OCI-LY7 (cell line): ENCODE measurements around the gene CRAMP1. TPM values are rescaled to one million over a fixed set of nuclear protein-coding genes. Genes with fewer than 3 reads are reported as not detected.
A peak's percentile ranks its signal among the peaks of the same experiment; 100 is the strongest.

Source experiments
- BruUV-seq: library from RNA; stranded (reverse); fragments of 400-500 nt; replicated peaks from 2 replicates; lab custom pipeline; 2021; lab: Mats Ljungman, UMichigan
- CTCF ChIA-PET: fragments of 300-600 bp; sonication (Branson Sonifier 250); formaldehyde crosslinking; loops from one replicate; lab custom pipeline; 2022; ENCODE audit warnings: antibody characterized with exemption; ENCODE audit not compliant: unreplicated experiment; lab: Charles Lee
- POLR2A ChIA-PET: fragments of 300-600 bp; sonication (Branson Sonifier 250); formaldehyde crosslinking; loops from one replicate; lab custom pipeline; 2022; ENCODE audit warnings: antibody characterized with exemption; lab: Charles Lee
- DNase-seq: peaks from one replicate; pipeline ENCODE4 v3.0.0-alpha.2; 2015; ENCODE audit warnings: low spot score
- H2AFZ ChIP-seq: fragments of 200-600 bp; sonication (generic), shearing (Covaris generic); 2 replicates; pipeline ENCODE4 v1.6.1; 2014; ENCODE audit warnings: mild to moderate bottlenecking, antibody characterized with exemption, low read length, moderate library complexity
- H3K27ac ChIP-seq: fragments of 200-600 bp; sonication (generic); 2 replicates; pipeline ENCODE4 v1.5.1; 2014; ENCODE audit warnings: mixed run types, low read depth, mild to moderate bottlenecking, moderate library complexity, low read length, inconsistent platforms; ENCODE audit not compliant: poor library complexity, severe bottlenecking
- H3K36me3 ChIP-seq: fragments of 200-600 bp; sonication (generic); 2 replicates; pipeline ENCODE4 v1.6.1; 2014; ENCODE audit warnings: mild to moderate bottlenecking, antibody characterized with exemption, low read length, moderate library complexity, mixed read lengths; ENCODE audit not compliant: insufficient read depth
- H3K4me1 ChIP-seq: fragments of 200-600 bp; sonication (generic); 2 replicates; pipeline ENCODE4 v1.5.1; 2014; ENCODE audit warnings: mild to moderate bottlenecking, low read length; ENCODE audit not compliant: insufficient read depth, poor library complexity, severe bottlenecking
- H3K4me2 ChIP-seq: fragments of 200-600 bp; sonication (generic); 2 replicates; pipeline ENCODE4 v1.6.1; 2014; ENCODE audit warnings: mild to moderate bottlenecking, low read length
- H3K4me3 ChIP-seq: fragments of 200-600 bp; sonication (generic); 2 replicates; pipeline ENCODE4 v1.5.1; 2014; ENCODE audit warnings: mild to moderate bottlenecking, low read depth, low read length; ENCODE audit not compliant: poor library complexity, severe bottlenecking
- H3K79me2 ChIP-seq: fragments of 200-600 bp; sonication (generic); 2 replicates; pipeline ENCODE4 v1.6.1; 2016; ENCODE audit warnings: low read depth, mild to moderate bottlenecking, low read length, moderate library complexity, mixed read lengths; ENCODE audit not compliant: insufficient read depth
- H3K9me2 ChIP-seq: fragments of 200-600 bp; sonication (generic); 2 replicates; pipeline ENCODE4 v1.6.1; 2016; ENCODE audit warnings: mild to moderate bottlenecking, low read length, mixed read lengths; ENCODE audit not compliant: insufficient read depth
- H3K9me3 ChIP-seq: fragments of 200-600 bp; sonication (generic); 2 replicates; pipeline ENCODE4 v1.6.1; 2014; ENCODE audit warnings: mild to moderate bottlenecking, mixed run types, low read length, mixed read lengths
- H4K20me1 ChIP-seq: fragments of 200-600 bp; sonication (generic); 2 replicates; pipeline ENCODE4 v1.6.1; 2014; ENCODE audit warnings: mild to moderate bottlenecking, antibody characterized with exemption, low read length, moderate library complexity, mixed read lengths; ENCODE audit not compliant: insufficient read depth
- CTCF ChIP-seq: fragments of 200-600 bp; sonication (generic); conservative IDR thresholded peaks from 2 replicates; pipeline ENCODE4 v1.5.1; 2014; ENCODE audit warnings: mild to moderate bottlenecking, antibody characterized with exemption, low read length, moderate library complexity, mixed read lengths
- EZH2phosphoT487 ChIP-seq: fragments of 200-600 bp; sonication (generic); IDR thresholded peaks from 2 replicates; pipeline ENCODE4 v1.6.1; 2018; ENCODE audit warnings: low read depth, borderline replicate concordance, mild to moderate bottlenecking, mixed run types, antibody characterized with exemption, low read length, moderate library complexity, mixed read lengths
- intact Hi-C: fragments of 100-400 bp; cut with micrococcal nuclease; formaldehyde crosslinking; loops from one replicate; pipeline ENCODE4 v1.10.0; 2022; ENCODE audit not compliant: unreplicated experiment
- total RNA-seq, 2 experiments: library from RNA; depleted of rRNA in 1 of 2; stranded (reverse); fragments of >200 nt in 1 of 2; shearing (Covaris generic) in 1 of 2; gene quantifications; 2 replicates each; pipeline ENCODE4 v1.2.3, GENCODE V29; 2014 to 2022

Gene CRAMP1
- total RNA-seq, 2 experiments from 2014 or later, result 10.5 to 33.6 TPM

- Histone ChIP-seq H3K4me2 (peak overlapping the region; percentile 90; the same call in 1 of the 2 replicates), H3K9me3 (no peaks in the 10 kb centered on the region), H3K36me3 (peaks cover 14% of the 10 kb centered on the region), H3K27ac (no peak overlapping the region), H3K9me2 (no peaks in the 10 kb centered on the region), H3K79me2 (peaks cover 67% of the 10 kb centered on the region), H2AFZ (no peak overlapping the region), H4K20me1 (peaks cover 15% of the 10 kb centered on the region; the same call in 1 of the 2 replicates), H3K4me1 (peaks cover 57% of the 10 kb centered on the region), H3K4me3 (no peak overlapping the region)
- BruUV-seq, result no TSS peak
- TF ChIP-seq CTCF (no peak), EZH2phosphoT487 (no peak)
- no peak for DNase-seq
- intact Hi-C loops, result no loop called here
- ChIA-PET POLR2A (interaction anchor here (1.4 kb wide), 1 partner anchor 52 kb away, joined by 3 read pairs; no protein-coding TSS in a partner anchor), CTCF (no interaction called here)
Measured at GRCh38 chr16:1708768-1709180, 96.6 kb downstream of the CRAMP1 start.

GRCh38 chr16:1709356-1709755 is 97.2 kb downstream of the CRAMP1 start:
- Histone ChIP-seq H3K4me3 (no peak overlapping the region), H3K4me1 (peaks cover 63% of the 10 kb centered on the region), H3K4me2 (peak overlapping the region; percentile 90; the same call in 1 of the 2 replicates), H3K36me3 (peaks cover 14% of the 10 kb centered on the region; the same call in 1 of the 2 replicates), H4K20me1 (peaks cover 15% of the 10 kb centered on the region; the same call in 1 of the 2 replicates), H3K79me2 (peaks cover 72% of the 10 kb centered on the region), H3K27ac (no peak overlapping the region), H3K9me3 (no peaks in the 10 kb centered on the region), H3K9me2 (no peaks in the 10 kb centered on the region), H2AFZ (no peak overlapping the region)
- ChIA-PET CTCF (no interaction called here), POLR2A (interaction anchor here (1.4 kb wide), 1 partner anchor 51 kb away, joined by 3 read pairs; no protein-coding TSS in a partner anchor)
- no TSS peak for BruUV-seq
- no peak for DNase-seq
- TF ChIP-seq EZH2phosphoT487 (no peak), CTCF (no peak)
- intact Hi-C loops, result no loop called here
